K562 (cell line): Measurements from ENCODE around the gene SATB1.

Source experiments
- CAMTA2 ChIP-seq: fragments of 250-450 bp; sonication (Bioruptor Pico); conservative IDR thresholded peaks from 2 replicates; pipeline ENCODE4 v1.5.1; 2022
- DPF2 ChIP-seq: fragments of 450-650 bp; IDR thresholded peaks from 2 replicates; pipeline ENCODE4 v1.6.1; 2016
- NFATC3 ChIP-seq: fragments of 450-650 bp; IDR thresholded peaks from 2 replicates; pipeline ENCODE4 v1.6.1; 2017; ENCODE audit warnings: mild to moderate bottlenecking
- PHF8 ChIP-seq: fragments of 200-600 bp; sonication (generic); IDR thresholded peaks from 2 replicates; pipeline ENCODE4 v1.6.1; 2012; ENCODE audit warnings: mixed run types, mild to moderate bottlenecking, inconsistent platforms, low read length, moderate library complexity, borderline replicate concordance
- POLR2A ChIP-seq: fragments of 450-650 bp; conservative IDR thresholded peaks from 2 replicates; pipeline ENCODE4 v1.6.1; 2016
- POLR3G ChIP-seq: IDR thresholded peaks from 2 replicates; pipeline ENCODE4 v1.6.1; 2011; ENCODE audit not compliant: insufficient read length, insufficient replicate concordance; ENCODE audit errors: extremely low read depth
- RFX5 ChIP-seq: IDR thresholded peaks from 2 replicates; pipeline ENCODE4 v1.6.1; 2011; ENCODE audit warnings: low read depth, mild to moderate bottlenecking, improper control_type of control experiment, low read length
- SRSF9 ChIP-seq: fragments of 200-400 bp; formaldehyde crosslinking; IDR thresholded peaks from 2 replicates; pipeline ENCODE4 v1.6.1; 2017; ENCODE audit warnings: low read depth, low read length, borderline replicate concordance
- ZBTB8A ChIP-seq: fragments of 450-650 bp; IDR thresholded peaks from 2 replicates; pipeline ENCODE4 v1.6.1; 2018; ENCODE audit warnings: mild to moderate bottlenecking, moderate library complexity; ENCODE audit not compliant: partially characterized antibody
- ZNF224 ChIP-seq: sonication (generic); formaldehyde crosslinking; IDR thresholded peaks from 2 replicates; pipeline ENCODE4 v1.8.0; 2022; ENCODE audit warnings: mild to moderate bottlenecking, missing genetic modification reagents

DNA sequence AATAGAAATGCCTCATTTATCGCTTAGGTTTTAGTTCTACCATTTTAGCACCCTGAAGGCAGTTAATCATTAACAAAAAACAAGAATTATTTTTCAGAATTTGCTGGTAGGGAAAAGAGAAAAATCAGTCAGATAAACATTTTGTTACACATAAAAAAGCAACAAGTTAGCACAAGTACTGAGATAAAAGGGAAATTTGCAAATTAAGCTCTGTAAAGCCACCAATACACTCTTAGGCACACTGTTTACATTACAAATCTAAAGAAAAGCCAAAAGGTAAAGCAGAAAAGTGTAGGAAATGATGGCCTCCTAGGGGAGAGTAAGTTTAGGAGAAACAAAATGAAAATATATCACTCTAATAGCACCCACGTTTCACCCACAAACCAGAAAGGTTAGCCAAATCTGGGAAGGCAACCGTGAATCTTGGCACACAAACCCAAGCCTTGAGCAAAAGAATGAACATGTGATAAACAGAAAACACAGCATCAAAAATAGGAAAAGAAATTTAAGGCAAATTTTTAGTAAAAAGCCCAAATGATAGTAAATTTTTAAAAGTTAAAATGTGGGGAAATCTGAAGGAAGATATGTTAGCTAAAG lies 1.6 kb upstream of the SATB1 start:
- TF ChIP-seq DPF2: no peak
- no peak for TF ChIP-seq CAMTA2 (CRISPR knock-in tag)
- no peak for TF ChIP-seq NFATC3
- TF ChIP-seq RFX5: no peak
- TF ChIP-seq POLR2A: no peak
- no peak for TF ChIP-seq PHF8
- TF ChIP-seq ZNF224: no peak
- TF ChIP-seq SRSF9: no peak
- TF ChIP-seq POLR3G: no peak
- no peak for TF ChIP-seq ZBTB8A
